HG03025 (cell line): ENCODE measurements around the gene SH3TC1.

Source experiments
- ATAC-seq: cut with Tn5 transposase; IDR thresholded peaks from one replicate; pipeline ENCODE4 v1.9.1; 2021; ENCODE audit warnings: mild to moderate bottlenecking, moderate library complexity; ENCODE audit not compliant: unreplicated experiment, low FRiP score

The SH3TC1 gene

DNA sequence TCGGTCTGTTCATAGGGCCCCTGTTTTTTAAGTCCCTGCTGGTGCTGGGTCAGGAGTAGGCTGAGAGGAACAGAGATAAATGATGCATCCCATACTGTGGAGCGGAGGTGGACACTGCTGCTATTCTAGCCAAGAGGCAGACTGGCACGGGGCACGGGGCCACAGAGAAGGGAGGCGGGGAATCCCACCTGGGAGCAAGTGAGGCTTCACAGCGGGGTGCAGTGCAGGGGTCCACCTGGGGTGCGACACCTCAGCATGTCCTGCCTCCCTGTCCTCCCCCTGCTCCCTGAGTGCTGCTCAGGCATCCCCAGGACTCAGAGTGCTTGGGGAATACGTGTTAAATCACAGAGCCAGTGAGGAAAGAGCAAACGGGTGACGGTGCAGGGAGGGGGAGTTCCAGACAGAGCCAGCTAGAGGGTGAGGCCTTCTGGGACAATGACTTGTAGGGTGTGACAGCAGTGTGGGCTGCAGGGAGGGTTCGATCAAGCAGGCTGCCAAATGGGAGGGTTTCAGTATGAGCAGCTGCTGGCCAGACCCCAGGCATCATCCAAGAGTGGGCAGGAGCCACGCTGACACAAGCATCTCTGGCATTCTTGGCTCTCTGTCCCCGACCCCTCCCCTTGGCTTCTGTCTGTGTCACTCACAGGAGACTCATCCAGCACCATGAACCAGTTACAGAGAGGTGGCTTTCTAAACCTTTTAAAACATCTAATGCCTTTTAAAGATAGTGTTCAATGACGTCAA, 56.8 kb downstream of the SH3TC1 start:
- no peak for ATAC-seq

GRCh38 chr4:8257854-8258253, 58.8 kb downstream of the SH3TC1 start:
- no peak for ATAC-seq

DNA sequence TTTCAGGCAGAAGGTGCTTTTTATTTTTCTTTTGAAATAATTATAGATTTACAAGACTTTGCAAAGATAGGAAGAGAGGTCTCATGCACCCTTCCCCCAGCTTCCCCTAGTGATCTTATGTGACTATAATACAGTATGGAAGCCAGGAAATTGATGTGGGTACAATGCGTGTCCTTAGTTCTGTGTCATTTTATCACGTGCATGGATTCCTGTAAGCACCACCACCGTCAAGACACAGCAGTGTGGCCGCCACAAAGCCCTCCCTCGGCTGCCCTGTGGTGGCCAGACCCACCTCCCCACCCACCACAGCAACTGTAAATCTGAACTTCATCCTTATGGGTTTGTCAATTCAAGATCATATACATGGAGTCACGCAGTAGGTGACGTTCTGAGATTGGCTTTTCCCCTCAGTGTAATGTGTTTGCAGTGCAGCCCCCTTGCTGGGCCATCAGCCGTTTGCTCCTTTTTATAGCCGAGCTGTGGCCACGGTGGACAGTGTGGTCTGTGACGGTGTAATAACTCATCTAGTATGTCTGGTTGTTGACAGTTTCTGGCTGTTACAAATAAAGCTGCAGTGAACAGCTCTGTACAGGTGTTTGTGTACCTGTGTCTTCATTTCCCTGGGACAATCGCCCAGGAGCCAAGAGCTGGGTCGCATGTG, 59.6 kb downstream of the SH3TC1 start:
- ATAC-seq: no peak

DNA sequence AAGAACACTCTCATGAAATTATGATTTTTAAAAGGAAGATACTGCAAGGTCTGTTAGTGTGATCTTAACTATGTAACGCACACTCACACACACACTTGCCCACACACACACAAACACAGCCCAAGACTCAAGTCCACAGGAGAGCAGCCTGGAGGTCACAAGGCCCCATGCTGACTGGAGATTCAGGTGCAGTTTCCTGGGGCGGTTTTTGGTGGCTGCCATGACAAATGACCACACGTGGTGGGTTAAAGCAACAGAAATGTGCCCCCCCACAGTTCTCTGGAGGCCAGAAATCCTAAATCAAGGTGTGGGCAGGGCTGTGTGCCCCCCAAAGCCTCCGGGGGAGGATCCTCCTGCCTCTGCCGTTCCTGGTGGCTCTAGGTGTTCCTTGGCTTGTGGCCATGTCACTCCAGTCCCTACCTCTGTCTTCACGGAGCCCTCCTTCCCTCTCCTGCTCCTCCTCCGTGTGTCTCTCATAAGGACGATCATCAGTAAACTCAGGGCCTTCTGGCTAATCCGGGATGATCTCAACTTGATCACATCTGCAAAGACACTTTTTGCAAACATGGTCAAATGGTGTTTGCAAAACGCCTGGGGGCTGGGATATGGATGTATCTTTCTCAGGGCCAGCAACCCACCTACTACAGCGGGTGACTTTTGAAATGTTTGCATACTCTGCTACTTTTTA, 60.8 kb downstream of the SH3TC1 start:
- no peak for ATAC-seq

DNA sequence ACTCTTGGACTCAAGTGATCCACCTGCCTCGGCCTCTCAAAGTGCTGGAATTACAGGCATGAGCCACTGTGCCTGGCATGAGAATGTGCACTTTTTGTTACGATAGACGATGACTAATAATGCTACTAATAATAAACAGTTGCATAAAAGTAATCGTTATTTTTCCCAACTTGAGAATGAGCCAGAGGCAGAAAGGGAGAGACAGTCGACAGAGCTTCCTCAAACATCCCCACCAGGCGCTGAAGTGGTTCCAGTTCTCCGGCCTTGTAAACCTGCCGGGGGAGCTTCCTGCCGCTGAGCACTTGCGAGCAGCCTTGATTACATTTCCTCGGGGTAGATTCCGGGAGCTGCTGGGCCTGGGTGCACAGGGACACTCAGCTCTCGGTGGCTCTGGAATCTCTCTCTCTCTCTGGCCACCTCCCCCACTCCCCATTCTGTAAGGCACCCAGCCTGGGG, 61.6 kb downstream of the SH3TC1 start:
- ATAC-seq: no peak

- no peak for ATAC-seq
Measured at GRCh38 chr4:8261851-8262535, 62.9 kb downstream of the SH3TC1 start.

- no peak for ATAC-seq
Measured at GRCh38 chr4:8262637-8263322, 63.7 kb downstream of the SH3TC1 start.

- no peak for ATAC-seq
Measured at GRCh38 chr4:8263397-8263796, 64.3 kb downstream of the SH3TC1 start.

DNA sequence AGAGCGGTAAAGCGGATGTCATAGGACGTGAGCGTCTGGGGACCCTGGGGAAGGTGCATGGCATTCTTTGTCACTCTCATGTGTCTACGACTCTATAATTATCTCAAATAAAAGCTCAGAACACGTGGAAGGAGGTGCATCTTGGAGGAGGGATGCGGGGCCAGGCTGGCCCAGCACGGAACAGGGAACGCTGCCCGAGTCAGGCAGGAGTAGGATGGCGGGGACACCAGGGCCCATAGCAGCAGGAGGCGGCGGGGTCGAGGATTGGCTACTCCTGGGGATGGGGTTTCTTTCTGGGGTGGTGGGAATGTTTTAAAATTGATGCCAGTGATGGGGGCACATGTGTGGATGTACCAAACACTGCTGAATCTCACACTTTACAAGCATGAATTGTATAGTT, 65.0 kb downstream of the SH3TC1 start:
- no peak for ATAC-seq

DNA sequence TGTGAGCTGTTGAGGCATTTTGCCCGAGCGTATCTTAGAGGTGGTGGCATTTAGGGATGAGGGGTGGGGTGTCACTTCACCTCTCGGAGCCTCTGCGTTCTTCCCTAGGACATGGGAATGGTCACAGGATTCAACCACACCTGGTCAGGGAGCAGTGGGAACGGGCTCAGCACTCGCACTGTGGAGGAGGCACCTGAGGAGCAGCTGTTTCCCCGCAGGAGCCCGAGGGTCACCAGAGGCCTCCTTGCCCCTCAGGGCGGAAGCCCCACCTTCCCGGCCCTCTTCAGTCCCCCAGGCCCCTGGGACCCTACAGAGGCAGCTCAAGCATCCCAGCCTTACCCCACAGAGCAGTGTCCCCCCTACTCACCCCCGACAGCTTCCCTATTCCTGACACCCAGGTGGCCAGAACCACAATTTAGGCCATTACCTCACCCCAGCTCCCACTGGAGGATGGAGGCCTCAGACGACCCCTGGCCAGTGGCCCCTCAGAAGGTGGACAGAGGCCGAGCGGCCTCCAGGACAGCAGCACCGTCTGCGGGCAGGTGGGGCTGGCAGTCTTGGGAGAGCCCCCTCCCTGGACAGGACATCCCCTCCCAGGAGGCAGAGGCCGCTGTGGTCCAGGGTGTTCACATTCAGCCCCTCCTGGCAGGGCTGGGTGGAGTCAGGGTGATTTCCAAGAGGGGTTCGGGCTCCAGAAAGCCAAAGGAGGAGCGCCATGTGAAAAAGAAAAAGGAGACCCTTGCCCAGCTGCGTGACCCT, 66.3 kb downstream of the SH3TC1 start:
- no peak for ATAC-seq

DNA sequence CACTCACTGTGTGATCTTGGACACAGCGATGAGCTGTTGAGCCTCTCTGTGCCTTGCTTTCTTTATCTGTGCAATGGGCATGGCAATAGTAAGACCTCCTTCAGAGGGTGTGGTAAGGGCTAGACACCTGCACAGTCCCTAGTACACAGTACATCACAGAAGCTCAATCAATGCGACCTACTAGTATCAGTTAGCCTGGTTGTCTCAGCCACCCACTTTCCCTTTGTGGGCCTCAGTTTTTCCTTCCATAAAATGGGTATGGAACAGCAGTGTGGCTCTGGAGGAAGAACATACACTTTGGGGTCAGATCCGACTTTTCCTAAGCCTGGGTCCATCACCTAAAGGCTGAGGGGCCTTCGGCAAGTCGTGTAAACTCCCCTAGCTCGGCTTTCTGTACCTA, 67.0 kb downstream of the SH3TC1 start:
- no peak for ATAC-seq

- no peak for ATAC-seq
Measured at GRCh38 chr4:8266508-8266907, 67.4 kb downstream of the SH3TC1 start.

GRCh38 chr4:8267077-8267476, 68.0 kb downstream of the SH3TC1 start:
- no peak for ATAC-seq

- no peak for ATAC-seq
Measured at GRCh38 chr4:8268211-8268610, 69.1 kb downstream of the SH3TC1 start.

GRCh38 chr4:8268901-8269534, 69.9 kb downstream of the SH3TC1 start:
- no peak for ATAC-seq

- no peak for ATAC-seq
Measured at GRCh38 chr4:8269535-8270417, 70.7 kb downstream of the SH3TC1 start, which contains the start of gene HTRA3. HTRA3 (plus strand) TSS chr4:8269754; CDS start chr4:8269969, 215 bp downstream.

GRCh38 chr4:8270418-8270771, 71.3 kb downstream of the SH3TC1 start:
- ATAC-seq: no peak
